HG02763 (cell line): ENCODE results near the gene B4GALT1.
"Not testable (repeated sequence)": the region's sequence is repeated elsewhere in the genome, so short reads cannot be mapped to it uniquely, and the experiment has no call there.

Source experiments
- ATAC-seq: cut with Tn5 transposase; IDR thresholded peaks from one replicate; pipeline ENCODE4 v1.9.1; 2021; ENCODE audit warnings: mild to moderate bottlenecking, moderate library complexity; ENCODE audit not compliant: unreplicated experiment

The B4GALT1 gene

GRCh38 chr9:33163433-33164137, 3.6 kb downstream of the B4GALT1 start:
- ATAC-seq: no peak

- no peak for ATAC-seq
Measured at GRCh38 chr9:33162721-33163311, 4.3 kb downstream of the B4GALT1 start.

- no peak for ATAC-seq
Measured at GRCh38 chr9:33161589-33162132, 5.5 kb downstream of the B4GALT1 start.

- ATAC-seq: no peak
Measured at GRCh38 chr9:33161011-33161588, 6.0 kb downstream of the B4GALT1 start.

- ATAC-seq: not testable (repeated sequence)
Measured at GRCh38 chr9:33160446-33160845, 6.7 kb downstream of the B4GALT1 start.

- ATAC-seq: no peak
Measured at GRCh38 chr9:33159777-33160127, 7.4 kb downstream of the B4GALT1 start.

GRCh38 chr9:33158843-33159776, 8.0 kb downstream of the B4GALT1 start:
- ATAC-seq: no peak

GRCh38 chr9:33157960-33158842, 8.9 kb downstream of the B4GALT1 start:
- no peak for ATAC-seq

- ATAC-seq: no peak
Measured at GRCh38 chr9:33155393-33155792, 11.7 kb downstream of the B4GALT1 start.

GRCh38 chr9:33154371-33154770, 12.8 kb downstream of the B4GALT1 start:
- no peak for ATAC-seq

- no peak for ATAC-seq
Measured at GRCh38 chr9:33153666-33154065, 13.5 kb downstream of the B4GALT1 start.

- ATAC-seq: no peak
Measured at GRCh38 chr9:33153001-33153400, 14.1 kb downstream of the B4GALT1 start.

- ATAC-seq: no peak
Measured at GRCh38 chr9:33151601-33152000, 15.5 kb downstream of the B4GALT1 start.

GRCh38 chr9:33151007-33151557, 16.1 kb downstream of the B4GALT1 start:
- ATAC-seq: no peak

- no peak for ATAC-seq
Measured at GRCh38 chr9:33148367-33149014, 18.6 kb downstream of the B4GALT1 start.

- ATAC-seq: no peak
Measured at GRCh38 chr9:33147416-33148169, 19.5 kb downstream of the B4GALT1 start.

- ATAC-seq: no peak
Measured at GRCh38 chr9:33146298-33146697, 20.8 kb downstream of the B4GALT1 start.

GRCh38 chr9:33144551-33144950, 22.6 kb downstream of the B4GALT1 start:
- ATAC-seq: no peak

GRCh38 chr9:33143241-33143661, 23.9 kb downstream of the B4GALT1 start:
- no peak for ATAC-seq
